GM12878 (cell line): ENCODE results near the gene PYGB. TPM values are rescaled to one million over a fixed set of nuclear protein-coding genes. Genes with fewer than 3 reads are reported as not detected.

Experiments used
- ATAC-seq: fragments of 200-7000 bp; cut with Tn5 transposase; 3 replicates; pipeline ENCODE4 v1.9.1; 2020; ENCODE audit warnings: mild to moderate bottlenecking, moderate library complexity
- BruUV-seq: library from RNA; stranded (reverse); fragments of 400-500 nt; replicated peaks from 2 replicates; lab custom pipeline; 2021; lab: Mats Ljungman, UMichigan
- CTCF ChIA-PET: fragments of 300-600 bp; sonication (Branson Sonifier 250); formaldehyde crosslinking; extraction: SDS; loops from one replicate; lab custom pipeline; 2021; ENCODE audit warnings: inconsistent platforms; lab: Yijun Ruan, JAX
- POLR2A ChIA-PET: fragments of 350-600 bp; formaldehyde crosslinking; extraction: SDS; loops from one replicate; lab custom pipeline; 2021; ENCODE audit warnings: inconsistent platforms; lab: Charles Lee
- RAD21 ChIA-PET: fragments of 300-600 bp; sonication (Branson Sonifier 250); formaldehyde crosslinking; loops from one replicate; lab custom pipeline; 2023; ENCODE audit warnings: antibody characterized with exemption; ENCODE audit not compliant: unreplicated experiment; lab: Charles Lee
- SMC1A ChIA-PET: fragments of 300-600 bp; sonication (Branson Sonifier 250); formaldehyde crosslinking; loops from one replicate; lab custom pipeline; 2023; ENCODE audit not compliant: unreplicated experiment, uncharacterized antibody; lab: Charles Lee
- DNase-seq: peaks from one replicate; pipeline ENCODE4 v3.0.0-alpha.2; 2011; ENCODE audit warnings: low read depth, low spot score
- FAIRE-seq: peaks from 3 replicates; lab custom pipeline; 2011; peaks lifted over from hg19 to GRCh38; lab: Jason Lieb, UNC
- H2AFZ ChIP-seq: 2 replicates; pipeline ENCODE4 v1.6.0; 2011; ENCODE audit warnings: low read depth, low read length, control low read depth; ENCODE audit not compliant: control insufficient read depth
- H3K27ac ChIP-seq: 2 replicates; pipeline ENCODE4 v1.5.1; 2011; ENCODE audit warnings: control low read depth; ENCODE audit not compliant: control insufficient read depth, insufficient read depth
- H3K27me3 ChIP-seq, 2 experiments: replicated peaks in 1 of 2; 2 replicates each; pipeline versions ENCODE4 v1.6.0 to v1.6.1; 2011; ENCODE audit warnings: low read length in 1 of 2; ENCODE audit not compliant: control insufficient read depth in 2 of 2, insufficient read depth in 2 of 2
- H3K36me3 ChIP-seq, 2 experiments: 2 replicates each; pipeline ENCODE4 v1.5.1; 2011; ENCODE audit warnings: low read length in 1 of 2; ENCODE audit not compliant: control insufficient read depth in 2 of 2, insufficient read depth in 2 of 2
- H3K4me1 ChIP-seq: 2 replicates; pipeline ENCODE4 v1.6.1; 2011; ENCODE audit warnings: mild to moderate bottlenecking, low read length, moderate library complexity, mixed read lengths; ENCODE audit not compliant: control insufficient read depth, insufficient read depth
- H3K4me2 ChIP-seq: 2 replicates; pipeline ENCODE4 v1.6.0; 2011; ENCODE audit warnings: control low read depth; ENCODE audit not compliant: control insufficient read depth, insufficient read depth
- H3K4me3 ChIP-seq: fragments of 200-600 bp; sonication (generic); 2 replicates; pipeline ENCODE4 v1.5.1; 2016
- H3K79me2 ChIP-seq: 2 replicates; pipeline ENCODE4 v1.6.0; 2011; ENCODE audit warnings: low read length; ENCODE audit not compliant: control insufficient read depth, insufficient read depth
- H3K9ac ChIP-seq: 2 replicates; pipeline ENCODE4 v1.8.0; 2011; ENCODE audit warnings: low read length, control low read depth, mixed read lengths; ENCODE audit not compliant: control insufficient read depth, insufficient read depth
- H3K9me3 ChIP-seq: replicated peaks from 3 replicates; pipeline ENCODE4 v1.5.1; 2011; ENCODE audit warnings: mild to moderate bottlenecking, low read length; ENCODE audit not compliant: control insufficient read depth, insufficient read depth
- H4K20me1 ChIP-seq: 2 replicates; pipeline ENCODE4 v1.6.0; 2011; ENCODE audit not compliant: control insufficient read depth, insufficient read depth
- BCL3 ChIP-seq: IDR thresholded peaks from 2 replicates; pipeline ENCODE4 v1.6.1; 2011; ENCODE audit warnings: borderline replicate concordance, low read depth, mild to moderate bottlenecking, moderate library complexity, low read length; ENCODE audit not compliant: insufficient read depth, poor library complexity, severe bottlenecking
- CBX3 ChIP-seq: fragments of 200-600 bp; sonication (generic); IDR thresholded peaks from 2 replicates; pipeline ENCODE4 v1.6.1; 2016; ENCODE audit warnings: low read depth, borderline replicate concordance
- GATAD2B ChIP-seq: fragments of 450-650 bp; conservative IDR thresholded peaks from 2 replicates; pipeline ENCODE4 v1.6.1; 2017; ENCODE audit warnings: low read depth, mild to moderate bottlenecking, moderate library complexity
- JUNB ChIP-seq: IDR thresholded peaks from 2 replicates; pipeline ENCODE4 v1.6.1; 2016; ENCODE audit warnings: antibody characterized with exemption, mild to moderate bottlenecking
- NBN ChIP-seq: fragments of 450-650 bp; IDR thresholded peaks from 2 replicates; pipeline ENCODE4 v1.6.1; 2016
- NKRF ChIP-seq: fragments of 450-650 bp; conservative IDR thresholded peaks from 2 replicates; pipeline ENCODE4 v1.6.1; 2017; ENCODE audit warnings: mild to moderate bottlenecking, moderate library complexity
- NR2F1 ChIP-seq: fragments of 450-650 bp; conservative IDR thresholded peaks from 2 replicates; pipeline ENCODE4 v1.6.1; 2017; ENCODE audit warnings: mild to moderate bottlenecking
- PKNOX1 ChIP-seq: fragments of 450-650 bp; IDR thresholded peaks from 2 replicates; pipeline ENCODE4 v1.6.1; 2016; ENCODE audit warnings: mild to moderate bottlenecking
- POLR2AphosphoS2 ChIP-seq: IDR thresholded peaks from 2 replicates; pipeline ENCODE4 v1.6.1; 2011; ENCODE audit warnings: low read depth, mild to moderate bottlenecking, low read length, improper control_type of control experiment, moderate library complexity
- RB1 ChIP-seq: fragments of 450-650 bp; formaldehyde crosslinking; IDR thresholded peaks from 2 replicates; pipeline ENCODE4 v1.6.1; 2017; ENCODE audit warnings: mild to moderate bottlenecking, borderline replicate concordance
- SMAD5 ChIP-seq: IDR thresholded peaks from 2 replicates; pipeline ENCODE4 v1.6.1; 2016; ENCODE audit warnings: antibody characterized with exemption, low read depth
- SP1 ChIP-seq: IDR thresholded peaks from one replicate; pipeline ENCODE4 v1.6.1; 2011; ENCODE audit warnings: low read depth, low read length
- SUZ12 ChIP-seq: fragments of 200-600 bp; sonication (generic); IDR thresholded peaks from one replicate; pipeline ENCODE4 v1.6.1; 2018; ENCODE audit warnings: antibody characterized with exemption, mild to moderate bottlenecking; ENCODE audit not compliant: unreplicated experiment
- ZNF24 ChIP-seq: fragments of 450-650 bp; IDR thresholded peaks from 2 replicates; pipeline ENCODE4 v1.6.1; 2017; ENCODE audit warnings: antibody characterized with exemption, mild to moderate bottlenecking
- ZNF687 ChIP-seq: fragments of 450-650 bp; IDR thresholded peaks from 2 replicates; pipeline ENCODE4 v1.6.1; 2017; ENCODE audit warnings: mild to moderate bottlenecking, moderate library complexity
- WGBS: methylation state at CpG from one replicate; pipeline ENCODE4 v1.1.6; 2016; ENCODE audit warnings: low lambda C conversion rate; ENCODE audit not compliant: insufficient replicate concordance, insufficient coverage; ENCODE audit errors: missing lambda C conversion rate; 5-methylcytosine and 5-hydroxymethylcytosine counted together
- in situ Hi-C: fragments of 300-500 bp; cut with MboI; formaldehyde crosslinking; loops from 9 replicates; pipeline ENCODE4 v1.14.3; 2018; ENCODE audit warnings: mixed read lengths
- intact Hi-C: fragments of 100-400 bp; cut with micrococcal nuclease; formaldehyde crosslinking; loops from one replicate; pipeline ENCODE4 v1.14.2; 2022; ENCODE audit not compliant: unreplicated experiment
- polyA plus RNA-seq, 11 experiments: library from polyadenylated mRNA; depleted of rRNA in 4 of 11; unstranded in 6 of 11; stranded (reverse) in 5 of 11; fragments of >200 nt; fragmentation: Nextera tagmentation in 4 of 11; fragmentation: Illumina TruSeq in 1 of 11; extraction: Ambion mirVana in 4 of 11; extraction: Trizol in 1 of 11; gene quantifications; 1 replicate in 1 of 11; 2 replicates in 10 of 11; pipeline versions ENCODE4 v1.2.1 to v1.2.3, GENCODE V29; 2011 to 2016; ENCODE audit warnings: inconsistent platforms in 2 of 11, missing spikeins in 2 of 11, low read depth in 1 of 11
- total RNA-seq, 4 experiments: library from RNA; depleted of rRNA in 3 of 4; stranded (reverse); fragments of >200 nt in 3 of 4; fragmentation: Illumina TruSeq in 1 of 4; extraction: Trizol in 1 of 4; gene quantifications; 2 replicates each; pipeline versions ENCODE4 v1.2.1 to v1.2.3, GENCODE V29; 2013 to 2021

PYGB gene
- total and polyA plus RNA-seq, 10 of the 15 experiments (the other 5 are each of a cell fraction or from before 2014, with no cell fraction given), result 0.34 to 33.5 (median 21.8) TPM

GRCh38 chr20:25291432-25292133 lies 43.7 kb downstream of the PYGB start:
- no peak overlapping the region for H2AFZ ChIP-seq
- H4K20me1 ChIP-seq, result no peaks in the 10 kb centered on the region; the same call in 1 of the 2 replicates
- CTCF ChIA-PET, result interaction anchor here (2.8 kb wide), 1 partner anchor 107 kb away, joined by 12 read pairs; no protein-coding TSS in a partner anchor
- no peak for TF ChIP-seq SP1
- TF ChIP-seq PKNOX1, result no peak
- no peak for TF ChIP-seq ZNF687
- no peak for TF ChIP-seq GATAD2B
- TF ChIP-seq BCL3, result no peak
- no peak for TF ChIP-seq NKRF
- TF ChIP-seq ZNF24, result no peak
- TF ChIP-seq JUNB, result no peak
- no peak for TF ChIP-seq NR2F1
- TF ChIP-seq CBX3, result no peak
- no peak for TF ChIP-seq RB1
- TF ChIP-seq POLR2AphosphoS2, result no peak
- no peak for TF ChIP-seq SUZ12
- TF ChIP-seq NBN, result no peak
- TF ChIP-seq SMAD5, result no peak
- no peak for ATAC-seq
- H3K27me3 ChIP-seq, result no peaks in the 10 kb centered on the region
- peaks cover 8 to 24% of the 10 kb centered on the region in 2 experiments; a peak in 3 of 4 replicates for H3K36me3 ChIP-seq
- no peaks in the 10 kb centered on the region for H3K79me2 ChIP-seq
- DNase-seq, result no peak
- H3K9ac ChIP-seq, result no peak overlapping the region
- no peak overlapping the region for H3K4me3 ChIP-seq
- no peak overlapping the region for H3K4me2 ChIP-seq
- no peak for FAIRE-seq
- WGBS, result 97% methylated on average over 26 of the region's 26 CpGs
- BruUV-seq, result no TSS peak
- H3K9me3 ChIP-seq, result no peaks in the 10 kb centered on the region
- in situ Hi-C loops, result loop anchor here (10.0 kb wide), 1 partner anchor 447 kb away; no protein-coding TSS in a partner anchor
- POLR2A ChIA-PET, result no interaction called here
- H3K4me1 ChIP-seq, result peaks cover 35% of the 10 kb centered on the region
- H3K27ac ChIP-seq, result no peak overlapping the region
- intact Hi-C loops, result no loop called here
- RAD21 ChIA-PET, result no interaction called here
- SMC1A ChIA-PET, result no interaction called here
